ENCODE measurements around the gene TTLL3. TPM values are rescaled to one million over a fixed set of nuclear protein-coding genes. Genes with fewer than 3 reads are reported as not detected.

The TTLL3 gene
- total RNA-seq, 1 experiment from 2014 or later: 8.4 TPM

GRCh38 chr3:9820946-9821345, 10.9 kb downstream of the TTLL3 start:
- Histone ChIP-seq H4K20me1 (ENCODE audit: low read length) (no peaks in the 10 kb centered on the region), H3K4me3 (ENCODE audit: low read length) (no peak overlapping the region), H3K9me3 (ENCODE audit: low read length) (no peaks in the 10 kb centered on the region), H3K27ac (ENCODE audit: low read length) (no peak overlapping the region), H3K9me2 (replicated peaks; ENCODE audit: low read length) (no peaks in the 10 kb centered on the region), H3K36me3 (ENCODE audit: low read depth, low read length) (no peaks in the 10 kb centered on the region), H3K4me2 (ENCODE audit: low read length) (no peak overlapping the region), H3K9ac (ENCODE audit: low read length) (no peak overlapping the region), H2AFZ (ENCODE audit: low read length) (no peak overlapping the region), H3K27me3 (ENCODE audit: low read length) (no peaks in the 10 kb centered on the region), H3K79me2 (ENCODE audit: low read length) (no peaks in the 10 kb centered on the region), H3K4me1 (ENCODE audit: insufficient read depth, low read length) (no peaks in the 10 kb centered on the region), H3F3A (ENCODE audit: low read length, unreplicated experiment) (no peaks in the 10 kb centered on the region)
- peak; percentile 95 for ATAC-seq
- intact Hi-C loops (cut with micrococcal nuclease): no loop called here
- ChIA-PET POLR2A (ENCODE audit: unreplicated experiment) (interaction anchor here (0.7 kb wide), 1 partner anchor 71 kb away, joined by 3 read pairs; the partner anchor contains the start of gene OGG1), CTCF (no interaction called here)
- no TSS peak for BruUV-seq (replicated peaks)
- DNase-seq: peak; percentile 53
- TF ChIP-seq CTCF (conservative IDR thresholded peaks at IDR 0.05; ENCODE audit: low read depth, low read length) (peak; percentile 71), EZH2phosphoT487 (IDR thresholded peaks at IDR 0.05; ENCODE audit: borderline replicate concordance, low read length) (no peak)

GRCh38 chr3:9825451-9826040, 15.5 kb downstream of the TTLL3 start:
- H3K79me2 ChIP-seq (ENCODE audit: low read length): no peaks in the 10 kb centered on the region
- intact Hi-C loops (cut with micrococcal nuclease): no loop called here
- H3K9me3 ChIP-seq (ENCODE audit: low read length): no peaks in the 10 kb centered on the region
- ChIA-PET POLR2A (ENCODE audit: unreplicated experiment) (no interaction called here), CTCF (no interaction called here)
- no peaks in the 10 kb centered on the region for H3K4me1 ChIP-seq (ENCODE audit: insufficient read depth, low read length)
- H3K27me3 ChIP-seq (ENCODE audit: low read length): no peaks in the 10 kb centered on the region
- TF ChIP-seq EZH2phosphoT487 (IDR thresholded peaks at IDR 0.05; ENCODE audit: borderline replicate concordance, low read length) (no peak), EZH2 (IDR thresholded peaks at IDR 0.05; ENCODE audit: low read length, unreplicated experiment) (no peak), CTCF (conservative IDR thresholded peaks at IDR 0.05; ENCODE audit: low read depth, low read length) (no peak)
- no peaks in the 10 kb centered on the region for H3F3A ChIP-seq (ENCODE audit: low read length, unreplicated experiment)
- BruUV-seq (replicated peaks): no TSS peak
- H2AFZ ChIP-seq (ENCODE audit: low read length): no peak overlapping the region
- H3K9ac ChIP-seq (ENCODE audit: low read length): no peak overlapping the region
- H3K36me3 ChIP-seq (ENCODE audit: low read depth, low read length): no peaks in the 10 kb centered on the region
- no peaks in the 10 kb centered on the region for H3K9me2 ChIP-seq (replicated peaks; ENCODE audit: low read length)
- H4K20me1 ChIP-seq (ENCODE audit: low read length): no peaks in the 10 kb centered on the region
- no peak overlapping the region for H3K4me3 ChIP-seq (ENCODE audit: low read length)
- H3K4me2 ChIP-seq (ENCODE audit: low read length): no peak overlapping the region
- H3K27ac ChIP-seq (ENCODE audit: low read length): no peak overlapping the region
- ATAC-seq (no peak), DNase-seq (no peak)

- no peak overlapping the region for H3K4me3 ChIP-seq (ENCODE audit: low read length)
- H4K20me1 ChIP-seq (ENCODE audit: low read length): no peaks in the 10 kb centered on the region
- no TSS peak for BruUV-seq (replicated peaks)
- intact Hi-C loops (cut with micrococcal nuclease): no loop called here
- ChIA-PET POLR2A (ENCODE audit: unreplicated experiment) (no interaction called here), CTCF (no interaction called here)
- no peak overlapping the region for H3K4me2 ChIP-seq (ENCODE audit: low read length)
- H3K27me3 ChIP-seq (ENCODE audit: low read length): no peaks in the 10 kb centered on the region
- no peak overlapping the region for H3K27ac ChIP-seq (ENCODE audit: low read length)
- ATAC-seq: peak; percentile 70
- no peaks in the 10 kb centered on the region for H3K4me1 ChIP-seq (ENCODE audit: insufficient read depth, low read length)
- no peaks in the 10 kb centered on the region for H3F3A ChIP-seq (ENCODE audit: low read length, unreplicated experiment)
- H3K9me3 ChIP-seq (ENCODE audit: low read length): no peaks in the 10 kb centered on the region
- H3K9ac ChIP-seq (ENCODE audit: low read length): no peak overlapping the region
- no peaks in the 10 kb centered on the region for H3K79me2 ChIP-seq (ENCODE audit: low read length)
- H2AFZ ChIP-seq (ENCODE audit: low read length): no peak overlapping the region
- no peaks in the 10 kb centered on the region for H3K9me2 ChIP-seq (replicated peaks; ENCODE audit: low read length)
- no peaks in the 10 kb centered on the region for H3K36me3 ChIP-seq (ENCODE audit: low read depth, low read length)
- peak; percentile 63 for DNase-seq
- peak; percentile 59 for TF ChIP-seq CTCF (conservative IDR thresholded peaks at IDR 0.05; ENCODE audit: low read depth, low read length)
- no peak for TF ChIP-seq EZH2 (IDR thresholded peaks at IDR 0.05; ENCODE audit: low read length, unreplicated experiment)
Observed at GRCh38 chr3:9826815-9827573, 16.9 kb downstream of the TTLL3 start.

All from PC-3 (cell line).